ENCODE results near the gene CCDC85C. TPM values are rescaled to one million over a fixed set of nuclear protein-coding genes. Genes with fewer than 3 reads are reported as not detected.

The CCDC85C gene
- total RNA-seq, 2 experiments from 2014 or later: 5.8 to 7.5 TPM

GRCh38 chr14:99574099-99574880 lies 29.7 kb downstream of the CCDC85C start:
- intact Hi-C loops (cut with DNase I, micrococcal nuclease): no loop called here
- no peaks in the 10 kb centered on the region for H3K27me3 ChIP-seq (ENCODE audit: control insufficient read depth in 1 of 2, insufficient read depth in 2 of 2, low read length in 2 of 2)
- no peak for DNase-seq
- H3K27ac Mint-ChIP-seq: no peak overlapping the region
- no peaks in the 10 kb centered on the region for H3K4me1 Mint-ChIP-seq (ENCODE audit: low read depth)
- ChIA-PET CTCF (no interaction called here), POLR2A (no interaction called here)
- H3K36me3 ChIP-seq (ENCODE audit: insufficient read depth, low read length): no peaks in the 10 kb centered on the region
- peaks cover 2% of the 10 kb centered on the region for H3K4me1 ChIP-seq (ENCODE audit: insufficient read depth, low read length)
- ATAC-seq (ENCODE audit: poor library complexity): no peak
- H3K27me3 Mint-ChIP-seq: no peaks in the 10 kb centered on the region
- no peaks in the 10 kb centered on the region for H3K9me3 Mint-ChIP-seq
- H3K4me3 Mint-ChIP-seq: no peak overlapping the region
- no peak overlapping the region for H3K4me3 ChIP-seq (ENCODE audit: low read length)
- H3K27ac ChIP-seq (ENCODE audit: low read depth in 1 of 2, low read length in 2 of 2): no peak overlapping the region
- TF ChIP-seq CTCF (IDR thresholded peaks at IDR 0.05): no peak
- no peaks in the 10 kb centered on the region for H3K9me3 ChIP-seq (ENCODE audit: control insufficient read depth in 1 of 2, insufficient read depth in 1 of 2, low read length in 2 of 2)
- no peaks in the 10 kb centered on the region for H3K36me3 Mint-ChIP-seq (ENCODE audit: low read depth)

GRCh38 chr14:99573436-99574098 lies 30.4 kb downstream of the CCDC85C start:
- no peak overlapping the region for H3K27ac Mint-ChIP-seq
- Histone ChIP-seq H3K27me3 (ENCODE audit: control insufficient read depth in 1 of 2, insufficient read depth in 2 of 2, low read length in 2 of 2) (no peaks in the 10 kb centered on the region), H3K27ac (ENCODE audit: low read depth in 1 of 2, low read length in 2 of 2) (no peak overlapping the region), H3K4me1 (ENCODE audit: insufficient read depth, low read length) (peaks cover 4% of the 10 kb centered on the region), H3K36me3 (ENCODE audit: insufficient read depth, low read length) (no peaks in the 10 kb centered on the region), H3K4me3 (ENCODE audit: low read length) (no peak overlapping the region), H3K9me3 (ENCODE audit: control insufficient read depth in 1 of 2, insufficient read depth in 1 of 2, low read length in 2 of 2) (no peaks in the 10 kb centered on the region)
- ATAC-seq (ENCODE audit: poor library complexity) (no peak), DNase-seq (no peak)
- H3K36me3 Mint-ChIP-seq (ENCODE audit: low read depth): no peaks in the 10 kb centered on the region
- intact Hi-C loops (cut with DNase I, micrococcal nuclease): no loop called here
- ChIA-PET POLR2A (no interaction called here), CTCF (no interaction called here)
- H3K27me3 Mint-ChIP-seq: no peaks in the 10 kb centered on the region
- no peaks in the 10 kb centered on the region for H3K9me3 Mint-ChIP-seq
- no peak for TF ChIP-seq CTCF (IDR thresholded peaks at IDR 0.05)
- H3K4me3 Mint-ChIP-seq: no peak overlapping the region
- no peaks in the 10 kb centered on the region for H3K4me1 Mint-ChIP-seq (ENCODE audit: low read depth)

GRCh38 chr14:99573000-99573330 lies 31.0 kb downstream of the CCDC85C start:
- POLR2A ChIA-PET: no interaction called here
- no peaks in the 10 kb centered on the region for H3K27me3 Mint-ChIP-seq
- Histone ChIP-seq H3K27ac (ENCODE audit: low read depth in 1 of 2, low read length in 2 of 2) (no peak overlapping the region), H3K9me3 (ENCODE audit: control insufficient read depth in 1 of 2, insufficient read depth in 1 of 2, low read length in 2 of 2) (no peaks in the 10 kb centered on the region), H3K36me3 (ENCODE audit: insufficient read depth, low read length) (no peaks in the 10 kb centered on the region), H3K27me3 (ENCODE audit: control insufficient read depth in 1 of 2, insufficient read depth in 2 of 2, low read length in 2 of 2) (no peaks in the 10 kb centered on the region), H3K4me3 (ENCODE audit: low read length) (no peak overlapping the region), H3K4me1 (ENCODE audit: insufficient read depth, low read length) (peaks cover 4% of the 10 kb centered on the region)
- no peaks in the 10 kb centered on the region for H3K4me1 Mint-ChIP-seq (ENCODE audit: low read depth)
- ATAC-seq (ENCODE audit: poor library complexity): no peak
- no peak for TF ChIP-seq CTCF (IDR thresholded peaks at IDR 0.05)
- CTCF ChIA-PET: no interaction called here
- intact Hi-C loops (cut with DNase I, micrococcal nuclease): no loop called here
- H3K27ac Mint-ChIP-seq: no peak overlapping the region
- DNase-seq: no peak
- no peak overlapping the region for H3K4me3 Mint-ChIP-seq
- H3K36me3 Mint-ChIP-seq (ENCODE audit: low read depth): no peaks in the 10 kb centered on the region
- H3K9me3 Mint-ChIP-seq: no peaks in the 10 kb centered on the region
